Measurements from ENCODE around the gene PRKCB. TPM values are rescaled to one million over a fixed set of nuclear protein-coding genes. Genes with fewer than 3 reads are reported as not detected.

Gene PRKCB
- total RNA-seq, 4 donors from 2014 or later = 0.29 to 9.5 (median 2.9) TPM

DNA sequence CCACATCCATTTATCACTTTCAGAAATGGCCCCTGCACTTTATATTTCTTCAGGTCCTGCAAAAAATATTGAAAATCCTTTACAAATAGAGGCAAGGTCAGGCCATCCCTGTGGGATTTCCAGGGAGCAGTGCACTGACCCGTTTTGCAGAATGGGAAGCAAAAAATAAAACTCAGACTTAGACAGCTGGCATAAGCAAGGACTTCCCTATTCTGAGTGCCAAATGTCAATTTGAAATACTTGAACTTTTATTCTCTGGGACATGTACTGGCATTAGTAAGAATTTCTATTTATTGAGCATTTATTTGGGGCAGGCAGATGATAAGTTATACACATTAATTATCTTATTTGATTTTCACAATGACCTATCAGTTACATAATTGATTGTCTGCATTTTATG, 32.4 kb downstream of the PRKCB start:
- H3K27ac ChIP-seq = no peak overlapping the region
- H3K9me3 ChIP-seq = no peaks in the 10 kb centered on the region
- no peaks in the 10 kb centered on the region for H3K4me1 ChIP-seq
- no peak for TF ChIP-seq CTCF (IDR thresholded peaks at IDR 0.05)
- TF ChIP-seq POLR2A (IDR thresholded peaks at IDR 0.05) = no peak
- intact Hi-C loops (cut with DNase I; ENCODE audit: low total_unique reads) = no loop called here
- no peaks in the 10 kb centered on the region for H3K27me3 ChIP-seq
- no peak for DNase-seq
- H3K4me3 ChIP-seq = no peak overlapping the region
- no peaks in the 10 kb centered on the region for H3K36me3 ChIP-seq

DNA sequence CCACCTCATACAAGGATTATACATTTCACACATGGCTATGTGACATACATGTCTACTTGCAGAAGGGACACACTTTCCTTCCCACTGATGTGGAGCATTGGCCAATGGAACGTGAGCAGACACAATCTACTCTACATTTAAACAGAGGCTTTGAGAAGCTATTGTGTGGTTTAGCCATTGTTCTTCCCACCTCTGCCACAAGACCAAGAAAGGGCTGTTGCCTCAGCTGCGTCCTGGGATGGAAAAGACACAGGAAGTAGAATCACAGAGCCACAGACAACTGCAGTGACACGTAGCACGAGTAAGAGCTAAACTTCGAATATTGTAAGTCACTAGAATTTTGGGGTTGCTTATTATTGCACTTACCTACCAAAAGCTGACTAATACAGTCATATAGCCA, 33.3 kb downstream of the PRKCB start:
- Histone ChIP-seq H3K9me3 (no peaks in the 10 kb centered on the region), H3K36me3 (no peaks in the 10 kb centered on the region), H3K4me3 (no peak overlapping the region), H3K27me3 (no peaks in the 10 kb centered on the region), H3K27ac (no peak overlapping the region), H3K4me1 (no peaks in the 10 kb centered on the region)
- no peak for DNase-seq
- intact Hi-C loops (cut with DNase I; ENCODE audit: low total_unique reads) = no loop called here
- TF ChIP-seq POLR2A (IDR thresholded peaks at IDR 0.05) (no peak), CTCF (IDR thresholded peaks at IDR 0.05) (no peak)

- no peaks in the 10 kb centered on the region for H3K27me3 ChIP-seq
- no peak overlapping the region for H3K27ac ChIP-seq
- H3K4me3 ChIP-seq = no peak overlapping the region
- no peaks in the 10 kb centered on the region for H3K9me3 ChIP-seq
- TF ChIP-seq POLR2A (IDR thresholded peaks at IDR 0.05) (no peak), CTCF (IDR thresholded peaks at IDR 0.05) (no peak)
- no peak for DNase-seq
- H3K36me3 ChIP-seq = no peaks in the 10 kb centered on the region
- intact Hi-C loops (cut with DNase I; ENCODE audit: low total_unique reads) = no loop called here
- H3K4me1 ChIP-seq = no peaks in the 10 kb centered on the region
Measured at GRCh38 chr16:23871924-23872323, 36.1 kb downstream of the PRKCB start.

DNA sequence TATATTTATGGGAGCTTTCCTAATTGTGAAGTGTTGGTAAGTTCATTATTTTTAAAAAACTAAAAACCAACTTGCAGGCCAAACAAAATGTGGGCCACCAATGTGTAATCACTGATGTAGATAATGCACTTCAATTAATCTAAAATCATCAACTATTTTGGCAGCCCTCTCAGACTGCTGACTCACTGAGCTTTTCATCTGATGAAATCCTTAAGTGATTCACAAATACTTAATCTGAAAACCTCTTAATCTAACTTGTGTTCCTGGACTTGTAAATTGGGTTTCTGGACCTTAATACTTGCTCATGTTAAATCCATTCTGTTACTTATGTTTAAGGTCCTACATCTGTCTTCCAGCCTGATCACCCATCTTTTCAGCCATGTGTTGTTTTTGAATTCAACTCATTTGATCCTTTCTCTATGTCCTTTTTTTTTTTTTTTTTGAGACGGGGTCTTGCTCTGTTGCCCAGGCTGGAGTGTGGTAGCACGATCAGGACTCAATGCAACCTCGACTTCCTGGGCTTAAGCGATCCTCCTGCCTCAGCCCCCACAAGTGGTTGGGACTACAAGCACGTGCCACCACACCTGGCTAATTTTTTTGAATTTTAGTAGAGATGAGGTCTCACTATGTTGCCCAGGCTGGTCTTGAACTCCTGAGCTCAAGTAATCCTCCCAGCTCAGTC, 39.0 kb downstream of the PRKCB start:
- intact Hi-C loops (cut with DNase I; ENCODE audit: low total_unique reads) = no loop called here
- H3K27ac ChIP-seq = no peak overlapping the region
- no peak overlapping the region for H3K4me3 ChIP-seq
- no peaks in the 10 kb centered on the region for H3K9me3 ChIP-seq
- H3K36me3 ChIP-seq = no peaks in the 10 kb centered on the region
- DNase-seq = no peak
- H3K27me3 ChIP-seq = no peaks in the 10 kb centered on the region
- H3K4me1 ChIP-seq = no peaks in the 10 kb centered on the region
- no peak for TF ChIP-seq CTCF (IDR thresholded peaks at IDR 0.05)
- no peak for TF ChIP-seq POLR2A (IDR thresholded peaks at IDR 0.05)

DNA sequence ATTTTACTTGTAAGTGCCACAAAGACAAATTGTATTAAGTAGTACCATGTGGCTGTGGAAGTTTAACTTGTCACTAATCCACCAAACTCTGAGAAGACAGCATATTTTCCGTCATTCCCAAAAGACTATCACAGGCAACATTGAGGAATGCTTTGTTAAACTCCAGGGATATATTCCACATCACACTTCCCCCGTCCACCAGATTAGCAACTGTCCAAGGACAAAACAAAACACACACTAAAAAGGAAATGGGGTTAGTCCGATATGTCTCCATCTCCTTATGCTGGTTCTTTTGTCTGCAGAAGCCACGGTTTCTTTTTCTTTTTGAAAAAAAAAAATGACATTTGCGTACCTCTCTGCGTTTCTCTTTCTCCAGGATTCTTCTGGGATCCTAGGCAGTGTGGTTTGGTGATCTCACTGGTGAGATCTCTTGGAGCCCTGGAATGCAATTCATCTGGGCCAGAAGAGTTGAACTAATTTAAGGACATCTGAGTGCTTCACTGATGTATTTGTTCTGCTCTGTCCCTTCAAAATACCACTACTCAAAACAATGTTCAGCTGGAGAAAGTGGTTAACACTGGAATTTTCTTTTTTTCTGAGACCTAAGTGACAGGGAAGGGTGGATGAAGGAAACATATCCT, 40.6 kb downstream of the PRKCB start:
- H3K27ac ChIP-seq = no peak overlapping the region
- H3K36me3 ChIP-seq = no peaks in the 10 kb centered on the region
- DNase-seq = no peak
- H3K27me3 ChIP-seq = no peaks in the 10 kb centered on the region
- intact Hi-C loops (cut with DNase I; ENCODE audit: low total_unique reads) = no loop called here
- no peak for TF ChIP-seq POLR2A (IDR thresholded peaks at IDR 0.05)
- no peak for TF ChIP-seq CTCF (IDR thresholded peaks at IDR 0.05)
- H3K4me1 ChIP-seq = peaks cover 0 to 5% of the 10 kb centered on the region in 2 donors
- H3K9me3 ChIP-seq = no peaks in the 10 kb centered on the region
- H3K4me3 ChIP-seq = no peak overlapping the region
